HepG2 (cell line): ENCODE data around the gene COQ4. TPM values are rescaled to one million over a fixed set of nuclear protein-coding genes. Genes with fewer than 3 reads are reported as not detected.
A peak's percentile ranks its signal among the peaks of the same experiment; 100 is the strongest.

ENCODE experiments used
- FOXJ3 ChIP-seq: sonication (generic); formaldehyde crosslinking; IDR thresholded peaks from 2 replicates; pipeline ENCODE4 v1.4.0; 2020; ENCODE audit warnings: missing genetic modification reagents, mild to moderate bottlenecking, borderline replicate concordance
- GABPB1 ChIP-seq: IDR thresholded peaks from 2 replicates; pipeline ENCODE4 v1.6.1; 2016; ENCODE audit warnings: mild to moderate bottlenecking, missing genetic modification reagents, moderate library complexity, missing compliant biosample characterization
- GMEB2 ChIP-seq: IDR thresholded peaks from 2 replicates; pipeline ENCODE4 v1.6.1; 2016; ENCODE audit warnings: missing biosample characterization, missing genetic modification reagents, low read depth
- HBP1 ChIP-seq: IDR thresholded peaks from 2 replicates; pipeline ENCODE4 v1.6.1; 2016; ENCODE audit warnings: low read depth, control low read depth
- MAFK ChIP-seq, 2 experiments: IDR thresholded peaks in 1 of 2; conservative IDR thresholded peaks in 1 of 2; 2 replicates each; pipeline ENCODE4 v1.6.1; 2011; ENCODE audit warnings: improper control_type of control experiment in 2 of 2, low read length in 2 of 2
- PAWR ChIP-seq: sonication (generic); formaldehyde crosslinking; IDR thresholded peaks from 2 replicates; pipeline ENCODE4 v1.4.0; 2020; ENCODE audit warnings: missing genetic modification reagents, mild to moderate bottlenecking, borderline replicate concordance
- PLSCR1 ChIP-seq: sonication (generic); formaldehyde crosslinking; IDR thresholded peaks from 2 replicates; pipeline ENCODE4 v1.5.0; 2020; ENCODE audit warnings: missing genetic modification reagents, mild to moderate bottlenecking, borderline replicate concordance
- RAD21 ChIP-seq: fragments of 450-650 bp; formaldehyde crosslinking; IDR thresholded peaks from 2 replicates; pipeline ENCODE4 v1.5.0; 2020; ENCODE audit warnings: mild to moderate bottlenecking
- RFXANK ChIP-seq: IDR thresholded peaks from 2 replicates; pipeline ENCODE4 v1.6.1; 2016
- TCF7L2 ChIP-seq: IDR thresholded peaks from 2 replicates; pipeline ENCODE4 v1.6.1; 2011; ENCODE audit warnings: mild to moderate bottlenecking, low read depth, low read length, moderate library complexity
- TEAD2 ChIP-seq: sonication (generic); formaldehyde crosslinking; IDR thresholded peaks from 2 replicates; pipeline ENCODE4 v1.9.0; 2021; ENCODE audit warnings: missing genetic modification reagents
- TFE3 ChIP-seq: IDR thresholded peaks from 2 replicates; pipeline ENCODE4 v1.6.1; 2016
- TMF1 ChIP-seq: sonication (generic); formaldehyde crosslinking; IDR thresholded peaks from 2 replicates; pipeline ENCODE4 v1.8.1; 2022; ENCODE audit warnings: low read depth, missing genetic modification reagents
- WIZ ChIP-seq: sonication (generic); formaldehyde crosslinking; IDR thresholded peaks from 2 replicates; pipeline ENCODE4 v1.5.1; 2020; ENCODE audit warnings: mild to moderate bottlenecking, missing genetic modification reagents
- ZBTB42 ChIP-seq: sonication (generic); formaldehyde crosslinking; IDR thresholded peaks from 2 replicates; pipeline ENCODE4 v1.5.0; 2020; ENCODE audit warnings: mild to moderate bottlenecking, missing genetic modification reagents
- ZFP41 ChIP-seq: sonication (generic); formaldehyde crosslinking; IDR thresholded peaks from 2 replicates; pipeline ENCODE4 v1.4.0; 2020; ENCODE audit warnings: mild to moderate bottlenecking, missing genetic modification reagents, borderline replicate concordance
- ZKSCAN8 ChIP-seq: IDR thresholded peaks from 2 replicates; pipeline ENCODE4 v1.6.1; 2016; ENCODE audit warnings: borderline replicate concordance, missing genetic modification reagents, missing compliant biosample characterization
- ZNF251 ChIP-seq: sonication (generic); formaldehyde crosslinking; IDR thresholded peaks from 2 replicates; pipeline ENCODE4 v1.9.0; 2021; ENCODE audit warnings: mild to moderate bottlenecking, missing genetic modification reagents
- ZNF30 ChIP-seq: sonication (generic); formaldehyde crosslinking; IDR thresholded peaks from 2 replicates; pipeline ENCODE4 v1.5.0; 2020; ENCODE audit warnings: mild to moderate bottlenecking, missing genetic modification reagents
- ZNF414 ChIP-seq: sonication (generic); formaldehyde crosslinking; IDR thresholded peaks from 2 replicates; pipeline ENCODE4 v1.5.0; 2020; ENCODE audit warnings: missing genetic modification reagents
- ZNF468 ChIP-seq: sonication (generic); formaldehyde crosslinking; IDR thresholded peaks from 2 replicates; pipeline ENCODE4 v1.8.0; 2022; ENCODE audit warnings: mild to moderate bottlenecking, moderate library complexity, missing genetic modification reagents
- ZNF577 ChIP-seq: sonication (generic); formaldehyde crosslinking; IDR thresholded peaks from 2 replicates; pipeline ENCODE4 v1.4.0; 2020; ENCODE audit warnings: mild to moderate bottlenecking, low read depth, missing genetic modification reagents, borderline replicate concordance
- ZNF652 ChIP-seq: IDR thresholded peaks from 2 replicates; pipeline ENCODE4 v1.6.1; 2016; ENCODE audit warnings: low read depth, borderline replicate concordance
- ZNF709 ChIP-seq: sonication (generic); formaldehyde crosslinking; IDR thresholded peaks from 2 replicates; pipeline ENCODE4 v1.5.0; 2020; ENCODE audit warnings: mild to moderate bottlenecking, missing genetic modification reagents
- ZNF746 ChIP-seq: sonication (generic); formaldehyde crosslinking; IDR thresholded peaks from 2 replicates; pipeline ENCODE4 v1.8.0; 2022; ENCODE audit warnings: mild to moderate bottlenecking, missing genetic modification reagents
- ZNF768 ChIP-seq: sonication (generic); formaldehyde crosslinking; IDR thresholded peaks from 2 replicates; pipeline ENCODE4 v1.4.0; 2020; ENCODE audit warnings: missing genetic modification reagents
- ZNF841 ChIP-seq: sonication (generic); formaldehyde crosslinking; IDR thresholded peaks from 2 replicates; pipeline ENCODE4 v1.8.1; 2023; ENCODE audit warnings: missing genetic modification reagents, borderline replicate concordance
- polyA plus RNA-seq, 8 experiments: library from polyadenylated mRNA; depleted of rRNA in 3 of 8; stranded (reverse) in 7 of 8; unstranded in 1 of 8; fragments of >200 nt; fragmentation: Illumina TruSeq in 4 of 8; extraction: Trizol in 4 of 8; gene quantifications; 2 replicates each; pipeline versions ENCODE4 v1.2.1 to v1.2.3, GENCODE V29; 2011 to 2016; ENCODE audit warnings: low read depth in 4 of 8, missing spikeins in 1 of 8, mixed read lengths in 1 of 8; ENCODE audit not compliant: insufficient read depth in 1 of 8
- total RNA-seq, 5 experiments: library from RNA; depleted of rRNA; stranded (reverse); fragments of >200 nt; fragmentation: Illumina TruSeq; extraction: Trizol; gene quantifications; 2 replicates each; pipeline ENCODE4 v1.2.3, GENCODE V29; 2016; ENCODE audit warnings: low read depth in 1 of 5

Gene COQ4
- total and polyA plus RNA-seq, 2 of the 13 experiments (the other 11 are each of a cell fraction or from before 2014, with no cell fraction given), result 26.1 to 36.0 TPM

GRCh38 chr9:128276008-128276573, 46.5 kb upstream of the COQ4 start, which contains the start of gene SWI5 (continued):
- TF ChIP-seq ZNF577 (CRISPR knock-in tag) (no peak), ZFP41 (CRISPR knock-in tag) (no peak), ZNF746 (CRISPR knock-in tag) (no peak), PLSCR1 (no peak), TEAD2 (CRISPR knock-in tag) (no peak), ZNF468 (CRISPR knock-in tag) (no peak), TFE3 (CRISPR knock-in tag) (peak; percentile 30; the same call in 1 of the 2 replicates), GMEB2 (no peak), PAWR (no peak), ZNF768 (CRISPR knock-in tag) (peak; percentile 41; the same call in 1 of the 2 replicates), ZKSCAN8 (CRISPR knock-in tag) (no peak; the same call in 1 of the 2 replicates), ZNF709 (CRISPR knock-in tag) (0 out of 2 replicates have a peak, but pooled peaks have one; percentile 31), ZNF414 (CRISPR knock-in tag) (no peak), WIZ (CRISPR knock-in tag) (no peak), MAFK (conservative IDR thresholded peaks at IDR 0.05 in 1 of 2, IDR thresholded peaks at IDR 0.05 in 1 of 2; ENCODE audit: low read length in 2 of 2) (0 out of 4 replicates have a peak, but pooled peaks of 1 of the 2 experiments have one; percentile 0), ZBTB42 (CRISPR knock-in tag) (no peak), ZNF841 (no peak), TCF7L2 (no peak), TMF1 (no peak), FOXJ3 (CRISPR knock-in tag) (no peak), GABPB1 (peak; percentile 87), ZNF30 (CRISPR knock-in tag) (no peak), RAD21 (no peak), HBP1 (CRISPR knock-in tag) (no peak), ZNF251 (no peak), RFXANK (CRISPR knock-in tag) (no peak), ZNF652 (no peak)
